GF-D8 (cell line): ENCODE data around the gene ZBTB7C.

Experiments used
- DNase-seq: peaks from one replicate; lab custom pipeline; 2025; lab: John Stamatoyannopoulos, UW

The ZBTB7C gene

GRCh38 chr18:48191494-48191893, 217.7 kb downstream of the ZBTB7C start:
- no peak for DNase-seq

GRCh38 chr18:48190994-48191393, 218.2 kb downstream of the ZBTB7C start:
- DNase-seq = no peak

GRCh38 chr18:48188609-48189008, 220.6 kb downstream of the ZBTB7C start:
- DNase-seq = no peak

- no peak for DNase-seq
Measured at GRCh38 chr18:48186861-48187260, 222.3 kb downstream of the ZBTB7C start.

- DNase-seq = no peak
Measured at GRCh38 chr18:48186131-48186766, 222.9 kb downstream of the ZBTB7C start.

GRCh38 chr18:48184118-48184517, 225.1 kb downstream of the ZBTB7C start:
- no peak for DNase-seq

- no peak for DNase-seq
Measured at GRCh38 chr18:48183613-48184012, 225.6 kb downstream of the ZBTB7C start.

GRCh38 chr18:48182779-48183178, 226.4 kb downstream of the ZBTB7C start:
- DNase-seq = no peak

GRCh38 chr18:48181857-48182256, 227.3 kb downstream of the ZBTB7C start:
- no peak for DNase-seq

- no peak for DNase-seq
Measured at GRCh38 chr18:48181087-48181823, 227.9 kb downstream of the ZBTB7C start.

- no peak for DNase-seq
Measured at GRCh38 chr18:48179666-48180065, 229.5 kb downstream of the ZBTB7C start.

GRCh38 chr18:48179001-48179400, 230.2 kb downstream of the ZBTB7C start:
- no peak for DNase-seq

- no peak for DNase-seq
Measured at GRCh38 chr18:48176909-48177308, 232.3 kb downstream of the ZBTB7C start.

GRCh38 chr18:48173557-48173956, 235.6 kb downstream of the ZBTB7C start:
- DNase-seq = no peak

GRCh38 chr18:48172226-48173006, 236.8 kb downstream of the ZBTB7C start:
- DNase-seq = no peak

GRCh38 chr18:48171490-48172188, 237.5 kb downstream of the ZBTB7C start:
- no peak for DNase-seq

- no peak for DNase-seq
Measured at GRCh38 chr18:48170651-48171050, 238.5 kb downstream of the ZBTB7C start.

GRCh38 chr18:48168861-48169260, 240.3 kb downstream of the ZBTB7C start:
- no peak for DNase-seq

GRCh38 chr18:48167897-48168253, 241.3 kb downstream of the ZBTB7C start:
- DNase-seq = no peak

GRCh38 chr18:48166336-48166875, 242.8 kb downstream of the ZBTB7C start:
- DNase-seq = no peak

GRCh38 chr18:48165111-48165866, 243.9 kb downstream of the ZBTB7C start:
- DNase-seq = peak; percentile 37
